Activated naive CD4-positive, alpha-beta T cell treated with anti-CD3 and anti-CD28 coated beads, Interleukin-2, amount 50 U/mL, for 72 hours (primary cell): Measurements from ENCODE around the gene APOBEC3H. TPM values are rescaled to one million over a fixed set of nuclear protein-coding genes. Genes with fewer than 3 reads are reported as not detected.
A peak's percentile ranks its signal among the peaks of the same experiment; 100 is the strongest.

Source experiments
- ATAC-seq, 2 donors: fragments of 150-1000 bp; cut with Tn5 transposase; 2 replicates each; pipeline ENCODE4 v1.10.0; 2021; ENCODE audit warnings: mild to moderate bottlenecking in 2 of 2, moderate library complexity in 2 of 2
- DNase-seq, 2 donors: peaks; one replicate each; pipeline ENCODE4 v3.0.0; 2021 to 2022; ENCODE audit warnings: low spot score in 2 of 2
- H3K27ac Mint-ChIP-seq, 2 donors: one replicate each; pipeline ENCODE4 v1.8.0; 2022; ENCODE audit warnings: mild to moderate bottlenecking in 2 of 2, mixed read lengths in 2 of 2
- H3K36me3 Mint-ChIP-seq, 2 donors: one replicate each; pipeline ENCODE4 v1.8.0; 2022; ENCODE audit warnings: mixed read lengths in 2 of 2
- H3K9me3 Mint-ChIP-seq, 2 donors: one replicate each; pipeline ENCODE4 v1.8.0; 2022; ENCODE audit warnings: mixed read lengths in 2 of 2
- total RNA-seq, 2 donors: library from RNA; stranded (reverse); gene quantifications; one replicate each; pipeline ENCODE4 v1.2.3, GENCODE V29; 2022

Gene APOBEC3H
- total RNA-seq, 2 donors from 2014 or later: 10.5 to 34.3 TPM

- DNase-seq (no peak), ATAC-seq (no peak)
- H3K9me3 Mint-ChIP-seq: no peaks in the 10 kb centered on the region
- H3K27ac Mint-ChIP-seq: peak overlapping the region; percentile 50 to 88
- peaks cover 0 to 7% of the 10 kb centered on the region in 2 donors for H3K36me3 Mint-ChIP-seq
These were observed 56.2 kb downstream of the APOBEC3H start for GRCh38 chr22:39153220-39153717.

Other genes starting within 250 kb of the APOBEC3H start
- 10 to 100 TPM; 46.9 to 92.6 TPM for gene CBX6, start 225.0 kb upstream of the APOBEC3H start, total RNA-seq
- not detected for gene APOBEC3A, start 139.6 kb upstream of the APOBEC3H start, total RNA-seq
- gene APOBEC3B, start 114.9 kb upstream of the APOBEC3H start, total RNA-seq: 1 to 10 TPM; 6.4 to 9.6 TPM
- 100 to 1,000 TPM in 1 of 2 donors, 10 to 100 TPM in 1; 71.0 to 114 TPM for gene APOBEC3C, start 83.0 kb upstream of the APOBEC3H start, total RNA-seq
- 10 to 100 TPM; 16.0 to 27.2 TPM for gene APOBEC3D, start 76.1 kb upstream of the APOBEC3H start, total RNA-seq
- 10 to 100 TPM; 15.8 to 25.8 TPM for gene APOBEC3F, start 56.4 kb upstream of the APOBEC3H start, total RNA-seq
- 10 to 100 TPM; 29.1 to 48.3 TPM for gene APOBEC3G, start 20.0 kb upstream of the APOBEC3H start, total RNA-seq
- 10 to 100 TPM; 25.0 to 43.8 TPM for gene CBX7, start 55.4 kb downstream of the APOBEC3H start, total RNA-seq
- gene PDGFB, start 147.7 kb downstream of the APOBEC3H start, total RNA-seq: 1 to 10 TPM in 1 of 2 donors, under 1 TPM in 1; 0.46 to 2.9 TPM
- gene RPL3, start 222.4 kb downstream of the APOBEC3H start, total RNA-seq: 1,000 to 10,000 TPM; 2,348 to 3,152 TPM